ENCODE measurements around the gene GIPC2. TPM values are rescaled to one million over a fixed set of nuclear protein-coding genes. Genes with fewer than 3 reads are reported as not detected.
A peak's percentile ranks its signal among the peaks of the same experiment; 100 is the strongest.

The GIPC2 gene
- total and polyA plus RNA-seq, 2 donors (not counting 1 experiment from before 2014, with no cell fraction given), result 0.50 to 0.56 TPM

DNA sequence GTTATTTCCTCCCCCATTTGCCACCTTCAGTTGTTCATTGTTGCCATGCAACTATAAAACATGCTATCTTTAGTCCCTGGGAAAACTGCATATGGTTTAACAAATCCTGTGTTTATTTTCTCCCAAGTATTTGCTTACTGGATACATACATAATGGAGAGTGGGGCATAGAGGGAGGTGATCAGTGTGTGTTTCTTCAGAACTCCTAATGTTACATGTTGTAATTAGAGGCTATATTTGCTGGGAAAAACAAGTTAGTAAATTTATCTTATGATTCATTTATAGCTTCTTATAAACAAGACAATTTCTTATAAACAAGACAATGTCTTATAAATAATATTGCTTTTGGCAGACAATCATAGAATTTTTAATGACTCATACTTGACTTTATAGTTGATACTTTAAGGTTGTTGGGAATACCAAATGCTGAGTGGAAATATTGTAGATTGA, 7.3 kb upstream of the GIPC2 start:
- no peak for TF ChIP-seq CTCF (conservative IDR thresholded peaks at IDR 0.05 in 1 of 2, IDR thresholded peaks at IDR 0.05 in 1 of 2; ENCODE audit: low read depth in 1 of 2, low read length in 2 of 2)
- no peak for TF ChIP-seq EZH2 (IDR thresholded peaks at IDR 0.05; ENCODE audit: low read length, missing control alignments)
- Histone ChIP-seq H3K9ac (ENCODE audit: insufficient read depth, low read length) (no peak overlapping the region), H3K27ac (ENCODE audit: insufficient read depth, low read length) (no peak overlapping the region), H2AFZ (ENCODE audit: low read length) (no peak overlapping the region), H3K9me3 (ENCODE audit: control insufficient read depth, insufficient read depth, low read depth, low read length) (no peaks in the 10 kb centered on the region), H3K36me3 (ENCODE audit: control insufficient read depth, insufficient read depth, low read length) (no peaks in the 10 kb centered on the region), H3K27me3 (ENCODE audit: control insufficient read depth, insufficient read depth, low read length) (no peaks in the 10 kb centered on the region), H3K4me2 (ENCODE audit: extremely low read depth, insufficient read depth, low read length) (no peak overlapping the region), H3K4me1 (ENCODE audit: control insufficient read depth, extremely low read depth, insufficient read depth, low read length) (peaks cover 3% of the 10 kb centered on the region), H3K79me2 (ENCODE audit: control insufficient read depth, insufficient read depth, low read length) (no peaks in the 10 kb centered on the region), H3K4me3 (replicated peaks in 1 of 4; ENCODE audit: control extremely low read depth in 1 of 4, insufficient read depth in 1 of 4, low read depth in 3 of 4, low read length in 4 of 4) (no peak overlapping the region), H4K20me1 (ENCODE audit: control insufficient read depth, extremely low read depth, insufficient read depth, low read length) (no peaks in the 10 kb centered on the region)
- peak; percentile 29 to 95 for DNase-seq (ENCODE audit: low read depth in 2 of 2)

DNA sequence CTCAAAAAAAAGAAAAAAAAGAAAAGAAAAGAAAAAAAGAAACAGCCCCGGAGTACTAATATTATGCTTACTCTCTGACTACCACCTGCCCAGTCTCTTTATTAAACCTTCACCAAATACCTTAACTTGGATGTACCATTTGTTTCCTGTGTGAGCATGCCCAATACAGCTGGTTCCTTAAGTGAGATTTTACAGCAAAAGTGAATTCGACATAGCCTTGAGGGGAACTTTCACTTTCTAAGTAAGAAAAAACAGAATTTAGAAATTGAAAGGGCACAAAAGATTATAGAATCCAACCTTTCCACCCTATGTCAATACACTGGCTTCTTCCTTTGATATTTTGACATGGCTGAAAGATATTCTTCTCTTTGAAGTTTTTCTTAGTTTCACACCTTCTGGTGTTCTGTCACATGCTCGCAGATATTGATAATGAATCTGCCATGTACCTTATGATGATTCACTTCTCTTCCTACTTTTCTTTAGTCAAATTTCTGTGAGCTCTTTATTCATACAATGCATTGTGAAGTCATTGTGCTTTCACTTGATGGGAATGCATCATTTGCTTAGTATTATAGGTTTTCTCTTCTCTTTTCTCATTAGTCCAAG, 5.2 kb upstream of the GIPC2 start:
- TF ChIP-seq CTCF (conservative IDR thresholded peaks at IDR 0.05 in 1 of 2, IDR thresholded peaks at IDR 0.05 in 1 of 2; ENCODE audit: low read depth in 1 of 2, low read length in 2 of 2) (no peak), EZH2 (IDR thresholded peaks at IDR 0.05; ENCODE audit: low read length, missing control alignments) (no peak)
- Histone ChIP-seq H3K4me3 (replicated peaks in 1 of 4; ENCODE audit: control extremely low read depth in 1 of 4, insufficient read depth in 1 of 4, low read depth in 3 of 4, low read length in 4 of 4) (no peak overlapping the region), H3K9ac (ENCODE audit: insufficient read depth, low read length) (no peak overlapping the region), H3K4me2 (ENCODE audit: extremely low read depth, insufficient read depth, low read length) (no peak overlapping the region), H3K27ac (ENCODE audit: insufficient read depth, low read length) (no peak overlapping the region), H3K27me3 (ENCODE audit: control insufficient read depth, insufficient read depth, low read length) (no peaks in the 10 kb centered on the region), H2AFZ (ENCODE audit: low read length) (no peak overlapping the region), H4K20me1 (ENCODE audit: control insufficient read depth, extremely low read depth, insufficient read depth, low read length) (no peaks in the 10 kb centered on the region), H3K79me2 (ENCODE audit: control insufficient read depth, insufficient read depth, low read length) (no peaks in the 10 kb centered on the region), H3K9me3 (ENCODE audit: control insufficient read depth, insufficient read depth, low read depth, low read length) (no peaks in the 10 kb centered on the region), H3K36me3 (ENCODE audit: control insufficient read depth, insufficient read depth, low read length) (no peaks in the 10 kb centered on the region), H3K4me1 (ENCODE audit: control insufficient read depth, extremely low read depth, insufficient read depth, low read length) (peaks cover 3% of the 10 kb centered on the region)
- no peak for DNase-seq (ENCODE audit: low read depth in 2 of 2)

DNA sequence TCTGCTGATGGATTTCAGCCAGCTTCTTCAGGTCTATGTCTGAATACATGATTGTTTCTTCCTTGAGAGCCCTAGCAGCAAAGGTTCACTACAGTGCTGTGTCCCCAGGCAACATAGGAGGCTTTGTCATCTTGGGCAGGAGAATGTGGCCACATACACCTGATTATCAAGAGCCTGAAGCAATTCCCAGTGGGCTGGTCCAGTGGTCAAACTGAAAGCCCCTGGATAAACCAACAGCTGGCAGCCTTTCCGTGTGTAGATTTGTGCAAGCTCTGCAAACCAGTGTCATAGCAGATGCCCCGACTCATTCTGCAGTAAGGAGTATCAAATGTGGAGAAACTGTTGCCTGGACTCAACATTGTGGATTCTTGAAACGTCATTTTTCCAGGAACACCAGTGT, 2.3 kb upstream of the GIPC2 start:
- H4K20me1 ChIP-seq (ENCODE audit: control insufficient read depth, extremely low read depth, insufficient read depth, low read length), result no peaks in the 10 kb centered on the region
- no peak for TF ChIP-seq CTCF (conservative IDR thresholded peaks at IDR 0.05 in 1 of 2, IDR thresholded peaks at IDR 0.05 in 1 of 2; ENCODE audit: low read depth in 1 of 2, low read length in 2 of 2)
- TF ChIP-seq EZH2 (IDR thresholded peaks at IDR 0.05; ENCODE audit: low read length, missing control alignments), result no peak
- no peaks in the 10 kb centered on the region for H3K9me3 ChIP-seq (ENCODE audit: control insufficient read depth, insufficient read depth, low read depth, low read length)
- H2AFZ ChIP-seq (ENCODE audit: low read length), result no peak overlapping the region
- H3K36me3 ChIP-seq (ENCODE audit: control insufficient read depth, insufficient read depth, low read length), result no peaks in the 10 kb centered on the region
- H3K79me2 ChIP-seq (ENCODE audit: control insufficient read depth, insufficient read depth, low read length), result no peaks in the 10 kb centered on the region
- no peak overlapping the region for H3K9ac ChIP-seq (ENCODE audit: insufficient read depth, low read length)
- H3K27me3 ChIP-seq (ENCODE audit: control insufficient read depth, insufficient read depth, low read length), result no peaks in the 10 kb centered on the region
- no peak for DNase-seq (ENCODE audit: low read depth in 2 of 2)
- H3K4me2 ChIP-seq (ENCODE audit: extremely low read depth, insufficient read depth, low read length), result no peak overlapping the region
- H3K4me1 ChIP-seq (ENCODE audit: control insufficient read depth, extremely low read depth, insufficient read depth, low read length), result no peaks in the 10 kb centered on the region
- H3K27ac ChIP-seq (ENCODE audit: insufficient read depth, low read length), result no peak overlapping the region
- no peak overlapping the region for H3K4me3 ChIP-seq (replicated peaks in 1 of 4; ENCODE audit: control extremely low read depth in 1 of 4, insufficient read depth in 1 of 4, low read depth in 3 of 4, low read length in 4 of 4)

All from fibroblast of lung (primary cell).